ENCODE results near the gene MRC2.
"Not testable (repeated sequence)": the region's sequence is repeated elsewhere in the genome, so short reads cannot be mapped to it uniquely, and the experiment has no call there.

MRC2 gene

GRCh38 chr17:62627219-62627903 is at the start of gene MRC2:
MRC2 (plus strand) TSS chr17:62627670; CDS start chr17:62627803, 133 bp downstream.
- DNase-seq: peak; percentile 47

GRCh38 chr17:62578757-62579487 is 48.5 kb upstream of the MRC2 start:
- no peak for DNase-seq

- DNase-seq: no peak
Measured at GRCh38 chr17:62580947-62581346, 46.5 kb upstream of the MRC2 start.

- no peak for DNase-seq
Measured at GRCh38 chr17:62581764-62582163, 45.7 kb upstream of the MRC2 start.

GRCh38 chr17:62587554-62587953 is 39.9 kb upstream of the MRC2 start:
- no peak for DNase-seq

GRCh38 chr17:62588109-62588508 is 39.4 kb upstream of the MRC2 start:
- no peak for DNase-seq

GRCh38 chr17:62591333-62591732 is 36.1 kb upstream of the MRC2 start:
- DNase-seq: no peak

- DNase-seq: not testable (repeated sequence)
Measured at GRCh38 chr17:62591822-62592221, 35.6 kb upstream of the MRC2 start.

GRCh38 chr17:62592341-62593099 is 35.0 kb upstream of the MRC2 start:
- no peak for DNase-seq

- DNase-seq: no peak
Measured at GRCh38 chr17:62595484-62595883, 32.0 kb upstream of the MRC2 start.

GRCh38 chr17:62596662-62597061 is 30.8 kb upstream of the MRC2 start:
- DNase-seq: no peak

GRCh38 chr17:62597150-62597549 is 30.3 kb upstream of the MRC2 start:
- DNase-seq: no peak

- no peak for DNase-seq
Measured at GRCh38 chr17:62597920-62598319, 29.6 kb upstream of the MRC2 start.

- no peak for DNase-seq
Measured at GRCh38 chr17:62599964-62600657, 27.4 kb upstream of the MRC2 start.

- DNase-seq: no peak
Measured at GRCh38 chr17:62600805-62601204, 26.7 kb upstream of the MRC2 start.

GRCh38 chr17:62601471-62601870 is 26.0 kb upstream of the MRC2 start:
- no peak for DNase-seq

- not testable (repeated sequence) for DNase-seq
Measured at GRCh38 chr17:62603783-62604182, 23.7 kb upstream of the MRC2 start.

GRCh38 chr17:62605588-62605987 is 21.9 kb upstream of the MRC2 start:
- DNase-seq: no peak

GRCh38 chr17:62611292-62611691 is 16.2 kb upstream of the MRC2 start:
- DNase-seq: no peak

GRCh38 chr17:62611728-62612127 is 15.7 kb upstream of the MRC2 start:
- DNase-seq: no peak

- not testable (repeated sequence) for DNase-seq
Measured at GRCh38 chr17:62612289-62612688, 15.2 kb upstream of the MRC2 start.

GRCh38 chr17:62613095-62613494 is 14.4 kb upstream of the MRC2 start:
- not testable (repeated sequence) for DNase-seq

GRCh38 chr17:62614142-62614541 is 13.3 kb upstream of the MRC2 start:
- DNase-seq: no peak
